RWPE2 (cell line): ENCODE results near the gene AFG3L2.
"Not testable (repeated sequence)": the region's sequence is repeated elsewhere in the genome, so short reads cannot be mapped to it uniquely, and the experiment has no call there.

Source experiments
- ATAC-seq: fragments of 200-7000 bp; cut with Tn5 transposase; 3 replicates; pipeline ENCODE4 v1.9.1; 2021; ENCODE audit warnings: low read depth
- DNase-seq: peaks from one replicate; pipeline ENCODE4 v3.0.0-alpha.2; 2020; ENCODE audit warnings: low spot score
- H3K27ac ChIP-seq: fragments of 450-650 bp; 2 replicates; pipeline ENCODE4 v1.5.1; 2017; ENCODE audit warnings: mild to moderate bottlenecking; ENCODE audit not compliant: poor library complexity, severe bottlenecking
- H3K27me3 ChIP-seq: fragments of 250-450 bp; sonication (Bioruptor Pico); 2 replicates; pipeline ENCODE4 v1.5.1; 2021; ENCODE audit warnings: mild to moderate bottlenecking, moderate library complexity; ENCODE audit not compliant: insufficient read depth, poor library complexity, severe bottlenecking
- H3K36me3 ChIP-seq: fragments of 250-450 bp; sonication (Bioruptor Pico); 2 replicates; pipeline ENCODE4 v1.5.1; 2020; ENCODE audit warnings: low read depth, mild to moderate bottlenecking, moderate library complexity
- H3K4me1 ChIP-seq: fragments of 250-450 bp; sonication (Bioruptor Pico); 2 replicates; pipeline ENCODE4 v1.5.1; 2021; ENCODE audit warnings: mild to moderate bottlenecking, moderate library complexity; ENCODE audit not compliant: insufficient read depth, poor library complexity, severe bottlenecking
- H3K4me3 ChIP-seq: fragments of 250-450 bp; sonication (Bioruptor Pico); 2 replicates; pipeline ENCODE4 v1.5.1; 2021; ENCODE audit warnings: mild to moderate bottlenecking, moderate library complexity; ENCODE audit not compliant: severe bottlenecking
- H3K9me3 ChIP-seq: fragments of 250-450 bp; sonication (Bioruptor Pico); 2 replicates; pipeline ENCODE4 v1.5.1; 2021; ENCODE audit warnings: mild to moderate bottlenecking, moderate library complexity; ENCODE audit not compliant: severe bottlenecking
- CTCF ChIP-seq: fragments of 450-650 bp; IDR thresholded peaks from one replicate; pipeline ENCODE4 v1.5.1; 2017; ENCODE audit warnings: mild to moderate bottlenecking, moderate library complexity; ENCODE audit not compliant: poor library complexity, severe bottlenecking

AFG3L2 gene

GRCh38 chr18:12411456-12411855 is 34.4 kb upstream of the AFG3L2 start:
- Histone ChIP-seq H3K4me3 (no peak overlapping the region), H3K36me3 (0 out of 2 replicates have a peak, but pooled peaks cover 3% of the 10 kb centered on the region), H3K27ac (no peak overlapping the region), H3K4me1 (no peaks in the 10 kb centered on the region), H3K9me3 (no peaks in the 10 kb centered on the region), H3K27me3 (no peaks in the 10 kb centered on the region)
- no peak for ATAC-seq
- DNase-seq = no peak
- TF ChIP-seq CTCF = no peak

- H3K4me1 ChIP-seq, H3K27me3 ChIP-seq, H3K36me3 ChIP-seq, H3K27ac ChIP-seq, DNase-seq, H3K4me3 ChIP-seq, H3K9me3 ChIP-seq, ATAC-seq: not testable (repeated sequence)
Observed at GRCh38 chr18:12410747-12411146, 33.7 kb upstream of the AFG3L2 start.

- Histone ChIP-seq H3K27me3 (no peaks in the 10 kb centered on the region), H3K9me3 (no peaks in the 10 kb centered on the region), H3K27ac (no peak overlapping the region), H3K4me3 (no peak overlapping the region), H3K4me1 (no peaks in the 10 kb centered on the region), H3K36me3 (0 out of 2 replicates have a peak, but pooled peaks cover 3% of the 10 kb centered on the region)
- ATAC-seq (no peak), DNase-seq (no peak)
- TF ChIP-seq CTCF = no peak
Observed at GRCh38 chr18:12410081-12410481, 33.1 kb upstream of the AFG3L2 start.

- ATAC-seq (no peak), DNase-seq (no peak)
- TF ChIP-seq CTCF = no peak
- no peaks in the 10 kb centered on the region for H3K27me3 ChIP-seq
- 0 out of 2 replicates have a peak, but pooled peaks cover 3% of the 10 kb centered on the region for H3K36me3 ChIP-seq
- no peak overlapping the region for H3K27ac ChIP-seq
- no peak overlapping the region for H3K4me3 ChIP-seq
- H3K9me3 ChIP-seq = no peaks in the 10 kb centered on the region
- H3K4me1 ChIP-seq = no peaks in the 10 kb centered on the region
Observed at GRCh38 chr18:12409469-12409868, 32.4 kb upstream of the AFG3L2 start.

- ATAC-seq (no peak), DNase-seq (no peak)
- peak overlapping the region; percentile 41 for H3K27ac ChIP-seq
Observed at GRCh38 chr18:12408247-12408869, 31.3 kb upstream of the AFG3L2 start.

More at GRCh38 chr18:12408247-12408869, 31.3 kb upstream of the AFG3L2 start:
- Histone ChIP-seq H3K9me3 (no peaks in the 10 kb centered on the region), H3K27me3 (no peaks in the 10 kb centered on the region), H3K4me1 (peaks cover 10% of the 10 kb centered on the region), H3K36me3 (0 out of 2 replicates have a peak, but pooled peaks cover 3% of the 10 kb centered on the region), H3K4me3 (peak overlapping the region; percentile 68)
- TF ChIP-seq CTCF = no peak
